Stimulated activated CD4-positive, alpha-beta T cell treated with anti-CD3 and anti-CD28 coated beads, Interleukin-15, amount 100 ng/mL, for 1 hour (primary cell): ENCODE results near the gene STARD7.

Experiments
- DNase-seq, 2 donors: peaks; one replicate each; pipeline ENCODE4 v3.0.0-alpha.2; 2020; ENCODE audit warnings: low read depth in 1 of 2, low spot score in 1 of 2

Gene STARD7

DNA sequence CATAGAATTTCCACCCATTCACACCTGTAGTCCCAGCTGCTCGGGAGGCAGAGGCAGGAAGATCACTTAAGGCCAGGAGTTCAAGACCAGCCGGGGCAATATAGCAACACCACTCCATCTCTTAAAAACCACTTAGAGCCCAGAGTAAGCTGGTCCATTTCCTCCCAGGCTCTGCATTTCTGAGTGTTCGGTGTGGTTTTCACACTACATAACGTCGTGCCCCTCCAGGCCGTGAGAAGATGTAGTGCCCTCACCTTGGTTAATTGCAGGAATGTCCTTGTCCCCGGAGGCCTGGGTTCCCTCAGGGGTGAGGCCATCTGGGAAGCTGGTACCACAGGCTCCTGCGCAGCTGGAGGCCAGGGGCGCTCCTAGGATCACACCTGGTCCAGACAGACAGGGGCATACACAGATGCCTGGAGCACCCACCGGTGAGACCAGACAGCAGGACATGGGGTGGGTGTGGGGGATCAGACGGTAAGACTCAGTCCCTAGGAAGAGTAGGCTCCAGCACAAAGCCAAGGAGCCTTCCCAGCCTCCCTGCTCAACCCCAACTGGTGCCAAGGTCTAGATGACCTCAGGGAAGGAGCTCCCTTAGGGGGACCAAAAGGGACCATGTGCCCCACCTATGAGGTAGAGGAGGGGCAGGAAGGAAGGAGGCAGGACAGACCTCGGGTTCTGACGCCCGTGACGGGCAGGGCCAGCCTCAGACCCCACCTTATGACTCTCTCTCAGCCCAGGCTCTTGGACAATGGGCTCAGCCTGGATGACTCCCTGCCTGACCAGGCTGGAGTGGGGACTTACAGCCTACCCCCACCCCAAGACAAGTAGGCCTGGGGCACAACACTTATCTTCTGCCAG is 71.1 kb downstream of the STARD7 start:
- DNase-seq = no peak

DNA sequence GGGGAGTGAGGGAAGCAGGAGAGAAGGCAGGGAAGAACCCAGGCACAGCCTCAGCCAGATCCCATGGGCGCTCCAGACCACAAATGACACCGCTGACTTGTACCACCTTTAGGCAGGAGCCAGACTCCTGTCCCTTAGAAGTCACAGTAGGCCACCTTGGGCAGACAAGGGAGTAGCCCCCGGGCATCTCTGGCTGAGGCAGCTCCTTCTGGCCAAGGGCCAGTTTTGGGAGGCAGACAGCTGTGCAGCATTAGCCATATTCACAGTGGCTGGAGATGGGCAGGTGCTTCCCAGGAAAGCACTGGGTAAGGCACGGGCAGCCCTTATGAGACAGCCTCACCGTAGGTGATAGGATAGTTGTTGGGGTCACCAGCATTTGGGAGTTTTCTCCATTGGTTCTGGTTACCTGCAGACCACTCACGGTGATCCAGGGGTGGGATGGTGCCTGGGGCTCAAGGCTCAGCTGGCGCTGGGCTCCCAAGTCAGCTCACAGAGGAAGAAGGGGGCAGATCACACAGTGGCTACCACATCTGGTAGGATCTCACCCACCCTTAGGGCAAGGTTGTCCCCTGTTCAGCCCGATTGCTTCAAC is 72.4 kb downstream of the STARD7 start:
- no peak for DNase-seq

DNA sequence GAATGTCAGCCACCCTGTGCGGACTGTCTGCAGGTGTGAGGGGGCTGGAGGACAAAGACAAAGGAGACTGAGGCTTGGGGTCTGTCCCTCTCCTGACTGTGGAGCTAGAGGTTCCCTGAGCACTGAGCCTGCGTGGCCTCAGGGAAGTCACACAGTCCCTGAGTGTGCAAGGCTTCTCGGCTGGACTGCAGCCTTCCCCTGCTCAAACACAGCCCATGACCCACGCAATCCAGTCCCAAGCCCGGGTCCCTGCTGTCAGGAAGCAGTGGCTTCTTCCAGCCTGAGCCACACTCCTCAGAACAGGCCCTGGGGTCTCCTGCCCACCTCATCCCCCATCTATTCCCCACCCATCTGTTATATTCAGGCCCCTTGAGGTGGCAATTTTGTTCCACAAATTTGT is 73.0 kb downstream of the STARD7 start:
- no peak for DNase-seq

- no peak for DNase-seq
These were observed 73.5 kb downstream of the STARD7 start for GRCh38 chr2:96135171-96135570.
